GM13977 (cell line): Measurements from ENCODE around the gene TFDP2.
"Not testable (repeated sequence)": the region's sequence is repeated elsewhere in the genome, so short reads cannot be mapped to it uniquely, and the experiment has no call there.

ENCODE experiments used
- DNase-seq: peaks from one replicate; pipeline ENCODE4 v3.0.0; 2012; ENCODE audit warnings: low spot score
- CTCF ChIP-seq: IDR thresholded peaks from 2 replicates; pipeline ENCODE4 v1.5.1; 2012; ENCODE audit warnings: mild to moderate bottlenecking, control low read depth; ENCODE audit not compliant: insufficient read depth; ENCODE audit errors: extremely low read depth, missing control alignments
- in situ Hi-C: fragments of 300-500 bp; cut with MboI; formaldehyde crosslinking; loops from one replicate; pipeline ENCODE4 v1.12.0; 2022; ENCODE audit warnings: low sequenced_read_pairs, low pct_unique_long_range_greater_than_20kb, mixed read lengths, inconsistent platforms; ENCODE audit not compliant: unreplicated experiment

The TFDP2 gene

DNA sequence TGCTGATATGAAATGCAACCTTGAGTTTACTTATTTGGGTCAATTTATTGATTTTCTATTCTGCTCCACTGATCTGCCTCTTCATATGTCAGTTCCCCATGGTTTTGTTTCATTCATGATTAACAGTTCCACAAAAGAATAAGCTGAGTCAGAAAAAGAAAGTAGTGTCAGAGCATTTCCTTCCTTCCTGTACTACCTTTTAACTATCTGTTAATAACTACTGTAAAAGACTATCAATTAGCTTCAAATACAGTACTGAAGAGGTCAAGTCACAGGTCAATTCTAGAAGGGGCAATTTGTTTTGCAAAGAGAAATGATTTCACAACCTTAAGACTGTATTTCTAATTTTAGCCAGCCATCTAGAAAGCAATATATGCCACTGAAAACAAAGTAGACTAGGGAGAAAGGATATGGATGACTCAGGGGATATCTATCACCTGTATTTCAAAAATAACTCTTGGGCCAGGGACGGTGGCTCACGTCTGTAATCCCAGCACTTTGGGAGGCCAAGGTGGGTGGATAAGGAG, 129.5 kb downstream of the TFDP2 start:
- peak; percentile 41 for DNase-seq
- in situ Hi-C loops: no loop called here
- TF ChIP-seq CTCF: no peak

GRCh38 chr3:142013993-142014392, 135.4 kb downstream of the TFDP2 start:
- in situ Hi-C loops: no loop called here
- DNase-seq: no peak
- no peak for TF ChIP-seq CTCF

DNA sequence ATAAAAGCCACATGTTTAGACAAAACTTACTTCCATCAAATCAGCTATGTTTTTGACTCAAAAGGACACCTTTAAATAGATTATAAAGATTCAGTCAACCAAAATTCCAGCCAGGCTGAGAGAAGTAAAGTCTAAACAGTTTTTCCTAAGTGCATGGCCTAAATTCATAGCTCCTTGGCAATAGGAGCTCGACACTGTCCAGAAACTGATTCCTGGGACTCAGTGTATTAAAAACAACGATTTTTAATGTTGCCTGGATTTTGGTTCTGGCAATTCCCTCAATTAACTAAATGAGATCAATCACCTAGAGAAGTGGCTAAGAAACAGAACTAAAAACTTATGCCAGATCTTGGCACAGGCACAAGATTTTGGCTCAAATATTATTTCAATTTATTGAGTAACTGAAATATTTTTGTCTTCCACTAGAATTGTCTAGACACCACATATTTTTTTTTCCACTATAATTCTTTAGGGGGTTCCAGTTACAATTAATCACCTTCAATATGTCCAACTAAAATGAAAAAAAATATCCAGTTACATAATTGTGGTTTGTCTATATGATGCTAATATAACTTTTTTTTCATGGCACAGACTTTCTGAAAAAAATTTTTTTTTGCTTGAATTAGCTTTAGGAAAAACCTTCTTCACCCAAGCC, 135.9 kb downstream of the TFDP2 start:
- DNase-seq: no peak
- no peak for TF ChIP-seq CTCF
- in situ Hi-C loops: no loop called here

DNA sequence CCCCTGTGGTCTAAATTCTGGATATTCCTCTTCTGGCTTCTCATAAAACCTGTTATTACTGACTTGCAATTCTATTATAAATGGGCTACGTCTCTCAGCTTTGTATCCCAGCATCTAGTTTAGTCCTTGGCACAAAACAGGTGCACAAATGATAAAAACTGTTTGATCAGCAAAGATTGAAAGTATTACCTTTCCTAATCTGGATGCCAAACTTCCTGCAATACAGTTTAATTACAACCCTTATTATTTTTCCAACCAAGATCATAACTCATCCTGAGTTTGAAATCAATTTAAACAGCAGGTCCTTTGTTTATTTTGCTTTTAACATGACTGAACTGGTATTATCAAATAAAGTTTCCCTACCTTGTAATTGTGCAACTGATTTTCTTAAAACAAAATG, 140.3 kb downstream of the TFDP2 start:
- TF ChIP-seq CTCF: no peak
- in situ Hi-C loops: no loop called here
- no peak for DNase-seq

- TF ChIP-seq CTCF: no peak
- in situ Hi-C loops: no loop called here
- no peak for DNase-seq
Observed at GRCh38 chr3:142007710-142008399, 141.5 kb downstream of the TFDP2 start.

DNA sequence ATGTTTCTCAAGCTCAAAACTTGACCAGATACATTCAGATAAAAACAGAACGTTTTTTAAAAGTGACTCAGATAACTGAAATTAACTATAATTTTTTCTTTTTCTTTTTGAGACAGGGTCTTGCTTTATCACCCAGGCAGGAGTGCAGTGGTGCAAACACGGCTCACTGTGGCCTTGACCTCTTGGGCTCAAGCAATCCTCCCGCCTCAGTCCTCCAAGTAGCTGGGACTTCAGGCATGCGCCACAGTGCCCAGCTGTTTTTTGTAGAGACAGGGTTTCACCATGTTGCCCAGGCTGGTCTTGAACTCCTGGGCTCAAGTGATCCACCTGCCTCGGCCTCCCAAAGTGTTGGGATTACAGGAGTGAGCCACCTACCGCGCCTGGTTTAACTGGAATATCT, 144.4 kb downstream of the TFDP2 start:
- DNase-seq, in situ Hi-C loops: not testable (repeated sequence)

- no peak for TF ChIP-seq CTCF
- in situ Hi-C loops: no loop called here
Observed at GRCh38 chr3:142004025-142004424, 145.3 kb downstream of the TFDP2 start.

More at GRCh38 chr3:142004025-142004424, 145.3 kb downstream of the TFDP2 start:
- DNase-seq: no peak
